CD14-positive monocyte (primary cell): ENCODE measurements around the gene MDP1. TPM values are rescaled to one million over a fixed set of nuclear protein-coding genes. Genes with fewer than 3 reads are reported as not detected.
A peak's percentile ranks its signal among the peaks of the same experiment; 100 is the strongest.

Source experiments
- DNase-seq, 3 donors: peaks; one replicate each; pipeline ENCODE4 v3.0.0-alpha.2; 2011 to 2022
- H2AFZ ChIP-seq: 2 replicates; pipeline ENCODE4 v1.6.0; 2012; ENCODE audit warnings: mild to moderate bottlenecking, low read depth, low read length, inconsistent platforms; ENCODE audit not compliant: insufficient read depth, poor library complexity, severe bottlenecking
- H3K27ac ChIP-seq, 2 donors: 1 replicate in 1 of 2; 2 replicates in 1 of 2; pipeline ENCODE4 v1.5.1; 2012 to 2013; ENCODE audit warnings: low read length in 2 of 2, control low read depth in 1 of 2, inconsistent platforms in 1 of 2, low read depth in 1 of 2, mild to moderate bottlenecking in 1 of 2
- H3K27me3 ChIP-seq, 2 donors: one replicate each; pipeline versions ENCODE4 v1.6.0 to v1.6.1; 2011 to 2013; ENCODE audit warnings: low read length in 2 of 2; ENCODE audit not compliant: control insufficient read depth in 2 of 2, insufficient read depth in 2 of 2
- H3K36me3 ChIP-seq, 2 donors: replicated peaks in 1 of 2; 1 replicate in 1 of 2; 2 replicates in 1 of 2; pipeline versions ENCODE4 v1.5.1 to v1.6.1; 2012 to 2013; ENCODE audit warnings: low read length in 2 of 2, control low read depth in 1 of 2, inconsistent platforms in 1 of 2, mild to moderate bottlenecking in 1 of 2; ENCODE audit not compliant: insufficient read depth in 2 of 2, control insufficient read depth in 1 of 2
- H3K4me1 ChIP-seq, 2 donors: 1 replicate in 1 of 2; 2 replicates in 1 of 2; pipeline versions ENCODE4 v1.5.1 to v1.6.1; 2012 to 2013; ENCODE audit warnings: low read length in 2 of 2, control low read depth in 1 of 2, inconsistent platforms in 1 of 2, mild to moderate bottlenecking in 1 of 2, moderate library complexity in 1 of 2; ENCODE audit not compliant: insufficient read depth in 2 of 2, control insufficient read depth in 1 of 2
- H3K4me2 ChIP-seq: replicated peaks from 2 replicates; pipeline ENCODE3; 2012; ENCODE audit warnings: low read length, moderate library complexity, mild to moderate bottlenecking; ENCODE audit not compliant: poor library complexity, severe bottlenecking; ENCODE audit errors: extremely low read depth
- H3K4me3 ChIP-seq, 3 experiments: fragments of 200-600 bp in 1 of 3; sonication (generic) in 1 of 3; replicated peaks in 1 of 3; 1 replicate in 2 of 3; 2 replicates in 1 of 3; pipeline ENCODE4 v1.5.1; 2011 to 2013; ENCODE audit warnings: low read length in 3 of 3, mild to moderate bottlenecking in 3 of 3, control low read depth in 2 of 3, low read depth in 2 of 3, inconsistent platforms in 1 of 3, moderate library complexity in 1 of 3
- H3K79me2 ChIP-seq: 2 replicates; pipeline ENCODE4 v1.6.0; 2012; ENCODE audit warnings: mild to moderate bottlenecking, control low read depth, inconsistent platforms, low read length, moderate library complexity; ENCODE audit not compliant: insufficient read depth
- H3K9ac ChIP-seq: 2 replicates; pipeline ENCODE4 v1.6.0; 2017; ENCODE audit warnings: low read length, mild to moderate bottlenecking; ENCODE audit not compliant: insufficient read depth, poor library complexity, severe bottlenecking
- H3K9me3 ChIP-seq, 2 donors: replicated peaks in 1 of 2; 1 replicate in 1 of 2; 2 replicates in 1 of 2; pipeline versions ENCODE4 v1.5.1 to v1.6.1; 2012 to 2013; ENCODE audit warnings: low read length in 2 of 2, control low read depth in 1 of 2; ENCODE audit not compliant: control insufficient read depth in 1 of 2, insufficient read depth in 1 of 2
- H4K20me1 ChIP-seq: 2 replicates; pipeline ENCODE4 v1.6.0; 2012; ENCODE audit warnings: mild to moderate bottlenecking, low read length, control low read depth, moderate library complexity; ENCODE audit not compliant: insufficient read depth
- H3K27ac Mint-ChIP-seq, 7 donors: one replicate each; pipeline ENCODE4 v1.8.0; 2020; ENCODE audit warnings: mild to moderate bottlenecking in 7 of 7, mixed read lengths in 7 of 7, moderate library complexity in 6 of 7, inconsistent platforms in 2 of 7
- H3K27me3 Mint-ChIP-seq, 3 donors: one replicate each; pipeline ENCODE4 v1.8.0; 2021 to 2022; ENCODE audit warnings: low read depth in 3 of 3, mild to moderate bottlenecking in 3 of 3, mixed read lengths in 3 of 3, moderate library complexity in 3 of 3, inconsistent platforms in 1 of 3
- H3K36me3 Mint-ChIP-seq, 2 donors: one replicate each; pipeline ENCODE4 v1.8.0; 2020; ENCODE audit warnings: mixed read lengths in 2 of 2, inconsistent platforms in 1 of 2, mild to moderate bottlenecking in 1 of 2
- H3K4me1 Mint-ChIP-seq: one replicate; pipeline ENCODE4 v1.8.0; 2020; ENCODE audit warnings: mild to moderate bottlenecking, mixed read lengths
- H3K4me3 Mint-ChIP-seq, 2 donors: one replicate each; pipeline ENCODE4 v1.8.0; 2020; ENCODE audit warnings: mild to moderate bottlenecking in 2 of 2, mixed read lengths in 2 of 2, moderate library complexity in 1 of 2
- H3K9me3 Mint-ChIP-seq, 7 donors: one replicate each; pipeline ENCODE4 v1.8.0; 2020 to 2022; ENCODE audit warnings: mixed read lengths in 7 of 7, mild to moderate bottlenecking in 6 of 7, moderate library complexity in 6 of 7, inconsistent platforms in 2 of 7
- CTCF ChIP-seq: fragments of 200-600 bp; IDR thresholded peaks from one replicate; pipeline ENCODE4 v1.8.0; 2022; ENCODE audit warnings: antibody characterized with exemption, mild to moderate bottlenecking
- WGBS: methylation state at CpG from one replicate; pipeline ENCODE4 v1.1.5; 2013; ENCODE audit warnings: missing lambda C conversion rate; ENCODE audit not compliant: insufficient coverage; 5-methylcytosine and 5-hydroxymethylcytosine counted together
- intact Hi-C, 2 donors: fragments of 100-400 bp; cut with micrococcal nuclease; formaldehyde crosslinking; loops; one replicate each; pipeline versions ENCODE4 v1.15.0 to v1.15.1; 2023
- polyA plus RNA-seq, 3 donors: library from polyadenylated mRNA; depleted of rRNA in 1 of 3; unstranded in 2 of 3; stranded (reverse) in 1 of 3; fragments of 300-500 nt in 2 of 3; fragments of >200 nt in 1 of 3; fragmentation: Illumina TruSeq in 2 of 3; gene quantifications; 1 replicate in 2 of 3; 2 replicates in 1 of 3; pipeline ENCODE4 v1.2.3, GENCODE V29; 2012 to 2021
- small RNA-seq: library from RNA; depleted of rRNA; stranded (forward); fragments of <200 nt; gene quantifications from one replicate; pipeline ENCODE3, GENCODE V24; 2012; ENCODE audit warnings: low read depth; ENCODE audit not compliant: insufficient read length

Gene MDP1
- polyA plus RNA-seq, 3 donors, result 17.5 to 49.6 (median 37.5) TPM

- TF ChIP-seq CTCF, result no peak
- Histone ChIP-seq H3K4me1 (peaks cover 53 to 80% of the 10 kb centered on the region in 2 donors), H3K36me3 (peaks cover 63 to 71% of the 10 kb centered on the region in 2 donors), H3K9ac (no peak overlapping the region), H3K79me2 (peaks cover 40% of the 10 kb centered on the region), H3K4me3 (no peak overlapping the region), H3K27ac (peak overlapping the region in 1 of 2 donors; percentile 59), H4K20me1 (peaks cover 70% of the 10 kb centered on the region), H3K27me3 (no peaks in the 10 kb centered on the region), H2AFZ (no peak overlapping the region), H3K4me2 (no peak overlapping the region), H3K9me3 (no peaks in the 10 kb centered on the region)
- Mint-ChIP-seq H3K27ac (peak overlapping the region in 6 of 7 donors; percentile 40 to 82 (median 64)), H3K9me3 (peaks cover 0 to under 1% (median 0%) of the 10 kb centered on the region in 7 donors), H3K4me1 (peaks cover 71% of the 10 kb centered on the region), H3K4me3 (no peak overlapping the region), H3K27me3 (peaks cover 3 to 6% (median 4%) of the 10 kb centered on the region in 3 donors), H3K36me3 (peaks cover 75 to 88% of the 10 kb centered on the region in 2 donors)
- intact Hi-C loops, result no loop called here
- no peak for DNase-seq
- WGBS, result no CpG with 5 or more reads among the region's 5 CpGs
Observed at GRCh38 chr14:24165785-24166184, 50.1 kb downstream of the MDP1 start.

GRCh38 chr14:24164518-24164991 lies 51.3 kb downstream of the MDP1 start:
- Histone ChIP-seq H3K27me3 (no peaks in the 10 kb centered on the region), H3K36me3 (peaks cover 69 to 74% of the 10 kb centered on the region in 2 donors), H3K27ac (peak overlapping the region in 1 of 2 donors; percentile 59), H3K9me3 (no peaks in the 10 kb centered on the region), H2AFZ (no peak overlapping the region), H4K20me1 (peaks cover 68% of the 10 kb centered on the region), H3K79me2 (peaks cover 46% of the 10 kb centered on the region), H3K4me3 (no peak overlapping the region), H3K4me2 (no peak overlapping the region), H3K4me1 (peaks cover 56 to 81% of the 10 kb centered on the region in 2 donors), H3K9ac (no peak overlapping the region)
- Mint-ChIP-seq H3K9me3 (no peaks in the 10 kb centered on the region), H3K4me1 (peaks cover 72% of the 10 kb centered on the region), H3K4me3 (no peak overlapping the region), H3K27ac (peak overlapping the region in 4 of 7 donors; percentile 1 to 83 (median 44)), H3K36me3 (peaks cover 75 to 88% of the 10 kb centered on the region in 2 donors), H3K27me3 (peaks cover 0 to 3% (median 0%) of the 10 kb centered on the region in 3 donors)
- no peak for TF ChIP-seq CTCF
- intact Hi-C loops, result no loop called here
- no peak for DNase-seq
- WGBS, result 98% methylated on average over 14 of the region's 14 CpGs

Small RNA genes lying within 50 kb of the gene (small RNA-seq; reads per million reads assigned to genes)
- gene AL136295.4, result not detected
- gene CHMP4A, result not detected
- not detected for gene IPO4
- gene IRF9, result not detected
- not detected for gene MDP1

Other genes with a start within 250 kb of the MDP1 start
- 10 to 100 TPM; 22.1 to 46.6 (median 42.6) TPM for gene DHRS4L2, start 227.1 kb downstream of the MDP1 start, polyA plus RNA-seq
- gene CARMIL3, start 164.1 kb downstream of the MDP1 start, polyA plus RNA-seq, result 1 to 10 TPM in 1 of 3 donors, not detected in 2; 1.0 TPM
- not detected for gene CPNE6, start 144.5 kb downstream of the MDP1 start, polyA plus RNA-seq
- 10 to 100 TPM; 29.9 to 34.2 (median 31.3) TPM for gene PCK2, start 121.8 kb downstream of the MDP1 start, polyA plus RNA-seq
- gene DCAF11, start 101.3 kb downstream of the MDP1 start, polyA plus RNA-seq, result 10 to 100 TPM; 45.6 to 56.6 (median 48.8) TPM
- 1 to 10 TPM; 1.1 to 1.5 (median 1.3) TPM for gene NRL, start 101.1 kb downstream of the MDP1 start, polyA plus RNA-seq
- 1 to 10 TPM in 1 of 3 donors, not detected in 2; 2.1 TPM for gene FITM1, start 85.4 kb downstream of the MDP1 start, polyA plus RNA-seq
- 100 to 1,000 TPM; 435 to 759 (median 729) TPM for gene PSME1, start 79.9 kb downstream of the MDP1 start, polyA plus RNA-seq
- gene EMC9, start 74.5 kb downstream of the MDP1 start, polyA plus RNA-seq, result 1 to 10 TPM; 6.4 to 9.4 (median 8.5) TPM
- 100 to 1,000 TPM; 237 to 593 (median 579) TPM for gene PSME2, start 69.5 kb downstream of the MDP1 start, polyA plus RNA-seq
- 10 to 100 TPM; 30.7 to 63.2 (median 36.8) TPM for gene RNF31, start 68.6 kb downstream of the MDP1 start, polyA plus RNA-seq
- gene IRF9, start 54.8 kb downstream of the MDP1 start, polyA plus RNA-seq, result 100 to 1,000 TPM in 1 of 3 donors, 10 to 100 TPM in 2; 44.7 to 208 (median 56.0) TPM
- 10 to 100 TPM in 1 of 3 donors, 1 to 10 TPM in 2; 1.4 to 46.4 (median 2.3) TPM for gene REC8, start 44.0 kb downstream of the MDP1 start, polyA plus RNA-seq
- 10 to 100 TPM in 1 of 3 donors, 1 to 10 TPM in 2; 4.1 to 14.2 (median 4.3) TPM for gene IPO4, start 27.2 kb downstream of the MDP1 start, polyA plus RNA-seq
- 10 to 100 TPM; 14.6 to 56.0 (median 51.1) TPM for gene TM9SF1, start 20.6 kb downstream of the MDP1 start, polyA plus RNA-seq
- gene TSSK4, start 10.4 kb downstream of the MDP1 start, polyA plus RNA-seq, result under 1 TPM in 2 of 3 donors, not detected in 1; 0.07 to 0.13 TPM
- gene CHMP4A, start 2.6 kb downstream of the MDP1 start, polyA plus RNA-seq, result 100 to 1,000 TPM in 2 of 3 donors, 10 to 100 TPM in 1; 99.0 to 128 (median 102) TPM
- gene NEDD8, start 16.3 kb upstream of the MDP1 start, polyA plus RNA-seq, result 100 to 1,000 TPM; 164 to 335 (median 306) TPM
- gene GMPR2, start 16.9 kb upstream of the MDP1 start, polyA plus RNA-seq, result 10 to 100 TPM; 84.4 to 84.7 (median 84.5) TPM
- 100 to 1,000 TPM in 2 of 3 donors, 10 to 100 TPM in 1; 63.6 to 151 (median 137) TPM for gene TINF2, start 26.6 kb upstream of the MDP1 start, polyA plus RNA-seq
- 1 to 10 TPM in 1 of 3 donors, not detected in 2; 7.8 TPM for gene TGM1, start 47.1 kb upstream of the MDP1 start, polyA plus RNA-seq
- 100 to 1,000 TPM in 1 of 3 donors, 10 to 100 TPM in 2; 34.5 to 125 (median 35.4) TPM for gene RABGGTA, start 55.5 kb upstream of the MDP1 start, polyA plus RNA-seq
- 10 to 100 TPM; 31.6 to 49.4 (median 48.8) TPM for gene DHRS1, start 83.7 kb upstream of the MDP1 start, polyA plus RNA-seq
- gene NOP9, start 83.8 kb upstream of the MDP1 start, polyA plus RNA-seq, result 10 to 100 TPM in 1 of 3 donors, 1 to 10 TPM in 2; 1.2 to 16.6 (median 1.3) TPM
- gene CIDEB, start 91.9 kb upstream of the MDP1 start, polyA plus RNA-seq, result 100 to 1,000 TPM in 1 of 3 donors, 10 to 100 TPM in 2; 36.4 to 126 (median 63.8) TPM
- gene LTB4R2, start 94.1 kb upstream of the MDP1 start, polyA plus RNA-seq, result 10 to 100 TPM in 1 of 3 donors, 1 to 10 TPM in 2; 2.7 to 25.1 (median 2.9) TPM
- gene LTB4R, start 95.4 kb upstream of the MDP1 start, polyA plus RNA-seq, result 10 to 100 TPM; 51.5 to 98.5 (median 87.3) TPM
- gene ADCY4, start 119.0 kb upstream of the MDP1 start, polyA plus RNA-seq, result 10 to 100 TPM in 1 of 3 donors, under 1 TPM in 2; 0.69 to 11.9 (median 0.70) TPM
- gene RIPK3, start 123.9 kb upstream of the MDP1 start, polyA plus RNA-seq, result 10 to 100 TPM; 11.7 to 69.6 (median 11.8) TPM
- gene NFATC4, start 152.1 kb upstream of the MDP1 start, polyA plus RNA-seq, result not detected
- under 1 TPM; 0.18 to 0.84 (median 0.40) TPM for gene NYNRIN, start 182.9 kb upstream of the MDP1 start, polyA plus RNA-seq
- 1 to 10 TPM in 1 of 3 donors, under 1 TPM in 1, not detected in 1; 0.07 to 1.1 TPM for gene CBLN3, start 213.6 kb upstream of the MDP1 start, polyA plus RNA-seq
- 10 to 100 TPM; 12.4 to 39.8 (median 16.0) TPM for gene KHNYN, start 213.9 kb upstream of the MDP1 start, polyA plus RNA-seq
- 100 to 1,000 TPM in 1 of 3 donors, 10 to 100 TPM in 2; 37.3 to 110 (median 39.2) TPM for gene SDR39U1, start 226.7 kb upstream of the MDP1 start, polyA plus RNA-seq